GM18505 (cell line): ENCODE results near the gene SMYD4.
"Not testable (repeated sequence)": the region's sequence is repeated elsewhere in the genome, so short reads cannot be mapped to it uniquely, and the experiment has no call there.

Experiments used
- ATAC-seq: cut with Tn5 transposase; IDR thresholded peaks from one replicate; pipeline ENCODE4 v1.9.1; 2021; ENCODE audit not compliant: unreplicated experiment
- POLR2A ChIP-seq: IDR thresholded peaks from 4 replicates; pipeline ENCODE4 v1.6.1; 2011; ENCODE audit warnings: borderline replicate concordance; ENCODE audit not compliant: insufficient read depth, insufficient read length; ENCODE audit errors: extremely low read depth

The SMYD4 gene

DNA sequence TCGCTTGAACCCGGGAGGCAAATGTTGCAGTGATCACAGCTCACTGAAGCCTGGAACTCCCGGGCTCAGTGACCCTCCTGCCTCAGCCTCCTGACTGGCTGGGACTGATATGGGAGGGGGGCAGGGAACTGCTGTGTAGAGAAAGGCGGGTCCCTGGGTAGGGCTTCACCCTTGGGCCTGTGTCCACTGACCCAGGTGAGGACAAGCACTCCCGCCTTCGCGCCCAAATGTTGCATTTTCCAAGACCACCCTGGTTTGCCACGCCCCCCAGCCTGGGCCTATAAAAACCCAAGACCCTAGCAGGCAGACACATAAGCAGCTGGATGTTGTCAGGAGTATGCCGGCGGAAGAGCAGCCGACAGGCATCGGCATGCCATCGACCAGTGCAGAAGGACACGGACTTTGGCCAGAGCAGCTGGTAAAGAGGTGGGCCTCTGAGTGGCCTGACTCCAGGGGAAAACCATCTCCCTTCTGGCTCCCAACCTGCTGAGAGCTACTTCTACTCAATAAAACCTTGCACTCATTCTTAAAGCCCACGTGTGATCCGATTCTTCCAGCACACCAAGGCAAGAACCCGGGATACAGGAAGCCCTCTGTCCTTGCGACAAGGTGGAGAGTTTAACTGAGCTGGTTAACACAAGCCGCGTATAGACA is 19.1 kb downstream of the SMYD4 start:
- no peak for ATAC-seq
- no peak for TF ChIP-seq POLR2A

DNA sequence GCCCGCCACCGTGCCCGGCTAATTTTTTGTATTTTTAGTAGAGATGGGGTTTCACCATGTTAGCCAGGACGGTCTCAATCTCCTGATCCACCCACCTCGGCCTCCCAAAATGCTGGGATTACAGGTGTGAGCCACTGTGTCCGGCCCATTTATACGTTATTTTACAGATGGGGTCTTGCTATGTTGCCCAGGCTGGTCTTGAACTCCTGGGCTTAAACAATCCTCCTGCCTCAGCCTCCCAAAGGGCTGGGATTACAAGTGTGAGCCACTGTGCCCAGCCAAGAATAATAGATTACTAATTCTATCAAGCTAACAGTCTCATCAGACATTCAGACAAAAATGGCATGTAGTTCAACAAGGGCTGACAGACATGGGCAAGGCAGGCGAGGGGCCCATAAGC is 19.9 kb downstream of the SMYD4 start:
- ATAC-seq, result not testable (repeated sequence)

DNA sequence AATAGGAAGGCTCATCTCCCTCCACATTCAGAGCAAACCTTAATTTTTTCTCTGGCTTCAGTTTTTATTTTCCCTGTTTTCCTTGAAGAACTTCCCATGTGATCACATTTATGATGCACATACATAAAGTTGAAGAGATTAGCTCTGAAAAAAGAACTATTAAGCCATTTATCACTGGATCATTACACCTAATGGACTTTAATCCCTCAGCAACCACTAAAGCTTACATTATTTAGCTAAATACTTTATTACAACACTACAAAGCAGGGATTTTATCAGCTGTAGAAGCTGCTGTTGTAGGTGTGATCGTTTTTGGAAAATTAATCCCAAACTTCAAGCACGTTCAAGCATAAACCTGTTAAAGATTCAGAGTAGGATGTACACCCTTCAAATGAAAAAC is 21.1 kb downstream of the SMYD4 start:
- TF ChIP-seq POLR2A, result no peak
- ATAC-seq, result no peak

DNA sequence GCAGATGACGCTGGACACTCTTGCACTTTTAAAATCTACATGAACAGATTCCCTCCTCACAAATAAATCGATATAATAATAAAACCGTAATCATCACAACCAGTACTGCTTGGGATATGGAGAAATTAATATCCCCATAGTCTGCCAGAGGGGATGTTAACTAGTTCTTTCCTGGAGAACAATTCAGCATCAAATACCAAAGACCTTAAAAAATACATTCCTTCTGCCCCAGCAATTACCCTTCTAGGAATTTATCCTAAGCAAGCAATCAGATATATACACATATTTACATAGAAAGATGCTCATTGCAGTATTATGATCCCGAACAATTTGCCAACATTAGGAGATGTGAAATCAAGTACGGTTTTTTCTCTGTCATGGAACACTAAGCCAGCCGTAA is 21.8 kb downstream of the SMYD4 start:
- no peak for ATAC-seq
- no peak for TF ChIP-seq POLR2A

DNA sequence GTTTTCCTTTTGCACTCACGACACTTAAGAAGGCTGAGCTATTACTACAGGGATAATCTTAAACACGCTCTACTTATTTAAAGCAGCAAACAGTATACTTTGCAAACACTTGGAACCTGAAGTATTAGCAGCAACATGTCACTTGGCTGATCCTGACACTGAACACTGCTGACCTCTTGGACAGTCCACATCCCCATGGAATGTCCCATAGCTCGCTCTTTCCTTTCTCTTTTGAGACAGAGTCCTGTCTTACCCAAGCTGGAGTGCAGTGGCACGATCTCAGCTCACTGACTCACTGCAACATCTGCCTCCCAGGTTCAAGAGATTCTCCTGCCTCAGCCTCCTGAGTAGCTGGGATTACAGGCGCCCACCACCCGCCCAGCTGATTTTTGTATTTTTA is 26.4 kb downstream of the SMYD4 start:
- TF ChIP-seq POLR2A, result no peak
- ATAC-seq, result no peak

DNA sequence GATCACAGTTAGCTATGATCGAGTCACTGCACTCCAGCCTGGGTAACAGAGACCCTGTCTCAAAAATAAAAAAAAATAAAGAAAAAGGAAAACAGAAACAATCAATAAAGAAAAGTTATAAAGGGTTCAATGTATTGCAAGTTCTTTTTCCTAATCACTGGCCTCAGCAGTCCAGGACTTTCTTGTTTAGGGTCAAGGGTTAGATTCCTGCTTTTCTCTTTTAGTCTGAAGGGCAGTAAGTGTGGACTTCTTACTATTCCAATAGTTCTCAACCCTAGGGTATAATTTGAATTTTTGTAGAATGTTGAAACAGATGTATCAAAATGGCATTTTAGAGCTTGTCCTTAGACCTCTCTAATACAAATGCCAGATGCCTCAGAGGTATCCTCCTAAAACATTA is 27.3 kb downstream of the SMYD4 start:
- ATAC-seq, result no peak

DNA sequence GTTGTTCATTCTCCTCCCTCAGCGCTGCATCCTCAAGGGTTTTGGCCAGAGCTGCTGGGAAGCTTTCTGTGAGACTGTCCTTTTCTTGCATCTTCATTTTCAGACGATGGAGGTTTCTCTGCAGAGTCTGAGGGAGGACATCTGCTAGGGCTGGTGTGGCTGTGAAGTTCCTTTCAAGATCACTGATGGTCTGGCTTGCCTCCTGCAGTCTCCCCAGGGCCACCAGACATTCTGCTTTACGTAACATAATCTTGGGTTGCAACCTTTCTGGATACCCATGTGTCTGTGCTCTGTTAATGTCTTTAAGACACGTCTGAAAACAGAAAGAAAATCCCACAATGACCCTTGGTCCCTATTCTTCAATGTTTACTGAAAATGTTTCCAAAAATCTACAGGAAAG is 29.0 kb downstream of the SMYD4 start:
- no peak for TF ChIP-seq POLR2A

More for the DNA sequence above, 27.3 kb downstream of the SMYD4 start:
- TF ChIP-seq POLR2A, result no peak

DNA sequence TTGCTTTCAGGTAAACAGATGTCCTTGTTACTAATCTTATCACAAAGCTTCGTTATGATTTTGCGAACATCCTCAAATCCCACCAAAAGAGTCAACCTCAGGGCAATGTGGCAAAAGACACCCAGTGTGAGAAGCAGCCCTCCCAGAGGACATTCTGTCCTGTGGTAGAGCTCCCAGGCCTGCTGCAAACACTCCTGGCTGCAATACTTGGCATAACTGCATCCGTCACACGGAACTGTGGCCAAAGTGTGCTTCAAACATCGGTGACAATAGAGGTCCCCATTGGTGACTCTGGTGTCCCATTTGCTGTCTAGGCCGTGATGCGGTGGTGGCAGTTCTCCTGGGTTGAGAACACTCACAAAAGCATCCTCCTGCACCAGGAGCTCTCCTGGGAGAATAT is 29.5 kb downstream of the SMYD4 start:
- no peak for ATAC-seq

More for the DNA sequence above, 29.0 kb downstream of the SMYD4 start:
- ATAC-seq, result no peak

DNA sequence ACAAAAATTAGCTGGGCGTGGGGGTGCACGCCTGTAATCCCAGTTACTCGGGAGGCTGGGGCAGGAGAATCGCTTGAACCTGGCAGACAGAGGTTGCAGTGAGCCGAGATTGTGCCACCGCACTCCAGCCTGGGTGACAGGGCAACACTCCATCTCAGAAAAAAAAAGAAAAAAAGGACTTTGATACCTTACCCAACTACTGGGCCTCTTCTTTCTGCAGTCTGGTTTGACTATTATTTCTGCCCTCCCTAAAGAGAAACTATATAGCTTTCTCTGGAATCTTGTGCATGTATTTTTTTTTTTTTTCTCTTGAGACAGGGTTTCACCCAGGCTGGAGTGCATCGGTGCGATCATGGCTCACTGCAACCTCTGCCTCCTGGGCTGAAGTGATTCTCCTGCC is 31.9 kb downstream of the SMYD4 start:
- not testable (repeated sequence) for ATAC-seq

More for the DNA sequence above, 29.5 kb downstream of the SMYD4 start:
- no peak for TF ChIP-seq POLR2A

DNA sequence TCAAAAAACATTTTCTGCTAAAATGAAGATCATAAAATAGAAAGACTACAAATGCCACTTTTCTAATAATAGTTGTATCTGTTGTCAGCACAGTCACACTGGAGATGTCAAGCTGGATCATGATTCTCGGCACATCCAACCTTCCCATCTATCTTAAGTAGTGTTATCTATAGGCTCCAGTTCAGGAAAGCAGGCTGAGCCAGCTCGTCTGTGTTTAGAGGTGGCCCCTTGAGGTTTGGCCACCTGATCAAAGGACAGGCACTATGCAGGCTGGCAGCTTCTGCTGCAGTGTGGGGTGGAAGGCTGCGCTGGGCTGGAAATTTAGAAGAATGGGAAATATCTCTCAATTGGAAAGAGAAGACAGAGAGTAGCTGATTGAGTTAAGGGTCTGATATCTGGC is 32.4 kb downstream of the SMYD4 start:
- TF ChIP-seq POLR2A, result no peak

DNA sequence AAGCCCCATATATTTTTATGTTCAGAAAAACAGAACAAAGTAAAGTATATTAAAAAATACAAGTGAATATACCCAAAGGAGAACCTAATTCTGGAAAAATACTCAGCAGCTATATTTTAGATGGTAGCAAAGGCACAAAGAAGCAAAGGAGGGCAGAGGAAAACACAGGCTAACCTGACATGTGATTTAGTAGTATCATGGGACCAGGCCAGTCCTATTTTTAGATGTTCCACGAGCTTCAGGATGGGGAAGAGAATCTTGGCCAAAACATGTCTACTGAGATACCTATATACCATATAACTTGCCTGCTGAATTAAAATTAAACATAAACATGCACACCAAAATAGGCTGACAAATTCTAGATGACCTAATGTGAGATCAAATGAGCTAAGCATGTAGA is 32.9 kb downstream of the SMYD4 start:
- ATAC-seq, result no peak
- TF ChIP-seq POLR2A, result no peak

More for the DNA sequence above, 32.4 kb downstream of the SMYD4 start:
- ATAC-seq, result no peak

DNA sequence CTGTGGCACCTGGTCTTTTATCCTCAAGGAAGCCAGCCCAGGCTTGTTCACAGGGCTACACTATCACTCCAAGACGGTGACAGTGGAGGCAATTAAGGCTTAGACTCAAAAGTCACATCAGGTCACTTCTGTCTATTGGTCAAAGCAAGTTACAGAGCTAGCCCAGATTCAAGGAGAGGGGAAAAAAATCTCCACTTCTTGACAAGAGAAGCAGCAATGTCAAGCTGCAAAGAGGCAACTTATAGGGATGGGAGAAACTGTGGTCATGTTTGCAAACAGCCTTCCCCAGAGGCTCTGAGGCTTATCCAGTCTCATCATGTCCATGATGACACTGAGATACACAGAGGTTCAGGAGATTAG is 36.3 kb downstream of the SMYD4 start:
- ATAC-seq, result no peak
- TF ChIP-seq POLR2A, result no peak

DNA sequence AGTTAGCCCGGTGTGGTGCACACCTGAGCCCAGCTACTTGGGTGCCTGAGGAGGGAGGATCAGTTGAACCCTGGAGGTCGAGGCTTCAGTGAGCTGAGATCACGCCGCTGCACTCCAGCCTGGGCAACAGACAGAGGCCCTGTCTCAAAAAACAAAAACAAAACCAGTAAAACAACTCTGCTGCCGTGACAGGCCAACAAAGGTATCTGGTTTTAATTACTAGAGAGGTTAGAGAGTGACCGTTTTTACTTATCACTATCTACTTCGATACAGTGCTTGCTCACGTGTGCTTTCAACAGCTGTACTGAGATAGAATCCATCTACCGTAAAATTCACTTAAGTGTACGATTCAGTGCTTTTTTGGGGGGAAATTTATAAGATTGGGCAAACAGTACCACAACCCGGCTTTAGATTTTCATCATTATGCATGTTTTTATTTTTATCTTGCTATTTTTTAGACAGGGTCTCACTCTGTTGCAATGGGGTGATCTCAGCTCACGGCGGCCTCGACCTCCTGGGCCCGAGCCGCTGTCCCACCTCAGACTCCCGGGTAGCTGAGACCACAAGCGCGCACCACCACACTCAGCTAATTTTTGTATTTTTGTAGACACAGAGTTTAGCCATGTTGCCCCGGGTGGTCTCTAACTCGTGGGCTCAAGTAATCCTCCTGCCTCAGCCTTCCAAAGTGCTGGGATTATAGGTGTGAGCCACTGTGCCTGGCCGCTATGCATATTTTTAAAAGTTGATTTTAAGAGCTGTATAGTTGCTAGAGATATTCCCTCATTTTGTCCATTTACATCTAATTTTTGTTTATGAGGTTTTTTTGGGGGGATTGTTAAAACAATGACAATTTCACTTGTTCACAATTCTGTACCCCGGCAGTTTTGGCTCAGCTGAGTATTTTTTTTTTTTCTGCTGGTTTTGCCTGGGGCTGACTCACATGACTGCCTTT is 36.9 kb downstream of the SMYD4 start:
- TF ChIP-seq POLR2A, result no peak
- no peak for ATAC-seq

DNA sequence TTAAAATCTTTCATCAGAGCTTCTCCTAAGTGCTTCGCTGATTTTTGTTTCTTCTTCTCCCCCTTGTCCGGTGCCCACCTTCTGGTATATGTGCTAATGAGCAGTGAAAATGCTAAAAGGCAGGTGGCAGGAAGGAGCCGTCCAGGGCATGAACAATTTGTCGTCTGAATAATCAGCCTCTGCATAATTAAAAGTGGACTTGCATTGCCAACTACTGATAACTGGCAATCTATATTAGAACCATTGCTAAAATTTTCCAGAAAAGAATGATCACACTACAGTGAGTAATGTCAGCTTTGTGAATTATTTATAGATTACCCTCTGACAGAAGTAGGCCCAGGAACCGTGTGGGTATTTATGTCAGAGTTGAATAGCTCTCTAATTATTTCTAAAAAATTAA is 39.8 kb downstream of the SMYD4 start:
- TF ChIP-seq POLR2A, result no peak

More for the DNA sequence above, 39.8 kb downstream of the SMYD4 start:
- ATAC-seq, result no peak
